DND-41 (cell line): ENCODE results near the gene GLIPR2.

Source experiments
- EZH2 ChIP-seq: IDR thresholded peaks from 3 replicates; pipeline ENCODE4 v1.6.1; 2012; ENCODE audit warnings: borderline replicate concordance, low read depth, mild to moderate bottlenecking, moderate library complexity, low read length, inconsistent platforms; ENCODE audit not compliant: severe bottlenecking
- TF ChIP-seq, protein P1 (sequence below): IDR thresholded peaks from 2 replicates; pipeline ENCODE4 v1.5.1; 2012; ENCODE audit warnings: borderline replicate concordance, low read length, moderate library complexity, mild to moderate bottlenecking; ENCODE audit not compliant: poor library complexity, severe bottlenecking; ENCODE audit errors: extremely low read depth

DNA sequence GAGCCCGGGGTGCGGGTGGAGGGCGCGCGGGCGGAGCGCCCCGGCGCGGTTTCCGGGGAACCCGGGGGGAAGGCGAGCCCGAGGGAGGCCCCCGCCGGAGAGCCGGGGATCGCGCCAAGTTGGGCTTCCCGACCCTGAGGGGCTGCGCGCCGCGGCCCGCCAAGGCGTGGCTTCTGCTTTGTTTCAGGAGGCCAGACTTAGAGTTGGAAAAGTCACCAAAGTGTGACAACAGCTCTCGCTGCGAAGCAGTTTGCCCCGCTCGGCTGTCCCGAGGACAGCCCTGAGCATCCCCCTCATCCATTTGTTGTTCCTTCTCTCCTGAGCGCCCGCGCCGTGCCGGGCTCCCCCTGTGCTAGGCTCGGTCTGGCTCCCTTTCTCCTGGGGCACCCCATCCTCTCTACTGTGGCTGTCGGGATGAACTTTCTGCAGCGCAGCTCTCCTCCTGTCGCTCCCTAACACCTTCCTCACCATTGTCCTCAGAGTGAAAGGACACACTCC lies 410 bp downstream of the GLIPR2 start:
- TF ChIP-seq, protein P1, sequence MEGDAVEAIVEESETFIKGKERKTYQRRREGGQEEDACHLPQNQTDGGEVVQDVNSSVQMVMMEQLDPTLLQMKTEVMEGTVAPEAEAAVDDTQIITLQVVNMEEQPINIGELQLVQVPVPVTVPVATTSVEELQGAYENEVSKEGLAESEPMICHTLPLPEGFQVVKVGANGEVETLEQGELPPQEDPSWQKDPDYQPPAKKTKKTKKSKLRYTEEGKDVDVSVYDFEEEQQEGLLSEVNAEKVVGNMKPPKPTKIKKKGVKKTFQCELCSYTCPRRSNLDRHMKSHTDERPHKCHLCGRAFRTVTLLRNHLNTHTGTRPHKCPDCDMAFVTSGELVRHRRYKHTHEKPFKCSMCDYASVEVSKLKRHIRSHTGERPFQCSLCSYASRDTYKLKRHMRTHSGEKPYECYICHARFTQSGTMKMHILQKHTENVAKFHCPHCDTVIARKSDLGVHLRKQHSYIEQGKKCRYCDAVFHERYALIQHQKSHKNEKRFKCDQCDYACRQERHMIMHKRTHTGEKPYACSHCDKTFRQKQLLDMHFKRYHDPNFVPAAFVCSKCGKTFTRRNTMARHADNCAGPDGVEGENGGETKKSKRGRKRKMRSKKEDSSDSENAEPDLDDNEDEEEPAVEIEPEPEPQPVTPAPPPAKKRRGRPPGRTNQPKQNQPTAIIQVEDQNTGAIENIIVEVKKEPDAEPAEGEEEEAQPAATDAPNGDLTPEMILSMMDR: no peak
- peak; percentile 43 for TF ChIP-seq EZH2
